ENCODE measurements around the gene MED31. TPM values are rescaled to one million over a fixed set of nuclear protein-coding genes. Genes with fewer than 3 reads are reported as not detected.

Gene MED31
- total and polyA plus RNA-seq, 2 of the 4 experiments (the other 2 are of a cell fraction), result 5.6 to 11.6 TPM

DNA sequence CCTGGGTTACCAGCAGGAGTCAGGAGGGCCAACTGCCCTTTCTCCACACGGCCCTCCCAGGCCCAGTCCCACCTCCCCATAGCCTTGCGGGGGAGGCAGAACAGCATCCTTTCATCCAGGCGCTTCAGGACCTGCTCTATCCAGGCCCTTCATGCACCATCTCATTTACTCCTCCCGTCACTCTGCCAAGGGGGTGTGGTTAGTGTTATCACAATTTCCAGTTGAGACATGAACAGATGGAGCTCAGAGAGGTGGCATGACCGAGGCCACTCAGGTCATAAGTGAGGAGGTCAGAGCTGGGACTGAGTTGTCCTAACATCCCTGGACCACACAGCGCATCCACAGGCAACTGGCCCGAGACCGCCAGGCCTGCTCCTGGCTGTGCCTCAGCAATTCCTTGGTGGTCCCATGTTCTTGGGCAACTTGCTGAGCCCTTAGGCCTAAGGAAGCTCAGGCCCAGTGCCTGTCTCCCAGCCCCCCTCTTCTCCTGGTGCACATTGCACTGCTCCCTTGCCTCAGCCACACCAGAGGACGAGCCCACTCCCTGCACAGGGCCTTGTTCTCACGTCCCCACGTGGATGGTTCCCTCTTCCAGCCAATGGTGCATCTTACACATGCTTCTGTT lies 23.9 kb upstream of the MED31 start:
- Histone ChIP-seq H2BK120ac (ENCODE audit: low read depth, low read length) (no peak overlapping the region), H3K4me2 (ENCODE audit: low read depth, low read length) (no peak overlapping the region), H3K56ac (ENCODE audit: extremely low read depth, insufficient read depth, low read length) (no peak overlapping the region), H3K27ac (ENCODE audit: insufficient read depth, low read length) (no peak overlapping the region), H4K8ac (ENCODE audit: low read depth in 2 of 2, low read length in 2 of 2) (no peak overlapping the region), H3K4me3 (ENCODE audit: insufficient read depth, low read depth, low read length) (no peak overlapping the region), H2AK9ac (replicated peaks; ENCODE audit: low read depth, low read length, poor library complexity) (no peak overlapping the region), H3K36me3 (ENCODE audit: control insufficient read depth, insufficient read depth, low read length) (no peaks in the 10 kb centered on the region), H3K4ac (ENCODE audit: low read depth, low read length) (no peak overlapping the region), H2AFZ (replicated peaks; ENCODE audit: low read length, poor library complexity) (no peak overlapping the region), H2BK15ac (ENCODE audit: low read depth, low read length) (no peak overlapping the region), H4K20me1 (ENCODE audit: insufficient read depth, low read length) (no peaks in the 10 kb centered on the region), H3K9me3 (ENCODE audit: control insufficient read depth, insufficient read depth, low read length) (no peaks in the 10 kb centered on the region), H3K4me1 (ENCODE audit: control insufficient read depth, insufficient read depth, low read length) (no peaks in the 10 kb centered on the region), H3K9ac (ENCODE audit: low read depth, low read length) (no peak overlapping the region), H3K79me1 (ENCODE audit: low read depth in 1 of 2, low read length in 2 of 2) (no peaks in the 10 kb centered on the region), H2BK20ac (ENCODE audit: low read depth, low read length) (no peak overlapping the region), H2AK5ac (ENCODE audit: low read depth, low read length) (no peak overlapping the region), H4K5ac (ENCODE audit: low read depth, low read length) (no peak overlapping the region), H3K14ac (replicated peaks; ENCODE audit: low read depth, low read length) (no peak overlapping the region), H3K27me3 (ENCODE audit: control insufficient read depth, insufficient read depth, low read length) (peaks cover 26% of the 10 kb centered on the region), H3K23ac (ENCODE audit: low read depth, low read length) (no peak overlapping the region), H3K9me1 (ENCODE audit: insufficient read depth, low read length) (no peaks in the 10 kb centered on the region), H2BK5ac (ENCODE audit: low read depth, low read length, poor library complexity, severe bottlenecking) (no peak overlapping the region), H3K18ac (ENCODE audit: low read depth, low read length) (no peak overlapping the region), H4K91ac (ENCODE audit: insufficient read depth, low read depth, low read length) (no peak overlapping the region)
- ChIA-PET POLR2A (ENCODE audit: unreplicated experiment) (no interaction called here), CTCF (no interaction called here)
- BruUV-seq (replicated peaks), result no TSS peak
- DNase-seq (no peak), ATAC-seq (ENCODE audit: low read depth) (no peak)
- intact Hi-C loops (cut with micrococcal nuclease), result no loop called here
- TF ChIP-seq CHD1 (IDR thresholded peaks at IDR 0.05; ENCODE audit: low read depth, low read length), result no peak
- TF ChIP-seq MXI1 (IDR thresholded peaks at IDR 0.05; ENCODE audit: borderline replicate concordance, low read depth, low read length), result no peak
- no peak for TF ChIP-seq MAZ (IDR thresholded peaks at IDR 0.05; ENCODE audit: borderline replicate concordance, low read depth, low read length)
- TF ChIP-seq BHLHE40 (IDR thresholded peaks at IDR 0.05; ENCODE audit: low read depth, low read length), result no peak
- no peak for TF ChIP-seq SMC3 (IDR thresholded peaks at IDR 0.05; ENCODE audit: low read depth, low read length)
- no peak for TF ChIP-seq MAFK (IDR thresholded peaks at IDR 0.05; ENCODE audit: low read depth, low read length)
- TF ChIP-seq POLR2A (IDR thresholded peaks at IDR 0.05; ENCODE audit: low read depth, low read length), result no peak
- TF ChIP-seq RCOR1 (IDR thresholded peaks at IDR 0.05; ENCODE audit: insufficient replicate concordance, low read length), result no peak
- TF ChIP-seq RFX5 (IDR thresholded peaks at IDR 0.05; ENCODE audit: low read depth, low read length), result no peak
- TF ChIP-seq CTCF (conservative IDR thresholded peaks at IDR 0.05; ENCODE audit: low read depth, low read length), result no peak
- no peak for TF ChIP-seq FOS (IDR thresholded peaks at IDR 0.05; ENCODE audit: low read depth, low read length)
- TF ChIP-seq CEBPB (IDR thresholded peaks at IDR 0.05; ENCODE audit: low read depth, low read length), result no peak
- TF ChIP-seq NFE2L2 (IDR thresholded peaks at IDR 0.05; ENCODE audit: low read depth, low read length), result no peak
- TF ChIP-seq USF2 (IDR thresholded peaks at IDR 0.05; ENCODE audit: low read depth, low read length), result no peak
- TF ChIP-seq, protein P1, sequence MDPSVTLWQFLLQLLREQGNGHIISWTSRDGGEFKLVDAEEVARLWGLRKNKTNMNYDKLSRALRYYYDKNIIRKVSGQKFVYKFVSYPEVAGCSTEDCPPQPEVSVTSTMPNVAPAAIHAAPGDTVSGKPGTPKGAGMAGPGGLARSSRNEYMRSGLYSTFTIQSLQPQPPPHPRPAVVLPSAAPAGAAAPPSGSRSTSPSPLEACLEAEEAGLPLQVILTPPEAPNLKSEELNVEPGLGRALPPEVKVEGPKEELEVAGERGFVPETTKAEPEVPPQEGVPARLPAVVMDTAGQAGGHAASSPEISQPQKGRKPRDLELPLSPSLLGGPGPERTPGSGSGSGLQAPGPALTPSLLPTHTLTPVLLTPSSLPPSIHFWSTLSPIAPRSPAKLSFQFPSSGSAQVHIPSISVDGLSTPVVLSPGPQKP (IDR thresholded peaks at IDR 0.05; ENCODE audit: borderline replicate concordance, low read depth, low read length), result no peak
- TF ChIP-seq RAD21 (IDR thresholded peaks at IDR 0.05; ENCODE audit: low read length), result no peak
- dilution Hi-C loops (cut with HindIII; ENCODE audit: low sequenced_read_pairs, unreplicated experiment), result no loop called here
- WGBS, 2 experiments (ENCODE audit: extremely low coverage in 2 of 2, insufficient read length in 1 of 2), result 44% methylated on average over 6 of the region's 11 CpGs; no CpG with 5 or more reads in 1 of the 2 experiments
- in situ Hi-C loops (cut with MboI; ENCODE audit: low sequenced_read_pairs), result no loop called here
